Coronary artery (tissue), 2 donors: ENCODE results near the gene PLP1.

ENCODE experiments used
- DNase-seq: peaks from one replicate; pipeline ENCODE4 v3.0.0-alpha.2; 2017; ENCODE audit warnings: low spot score
- H3K27ac ChIP-seq, 2 donors: fragments of 200-600 bp; sonication (generic); one replicate each; pipeline ENCODE4 v1.5.1; 2016 to 2019
- H3K4me3 ChIP-seq: fragments of 200-600 bp; sonication (generic); 2 replicates; pipeline ENCODE4 v1.5.1; 2016; ENCODE audit warnings: mild to moderate bottlenecking, moderate library complexity
- CTCF ChIP-seq: fragments of 200-600 bp; sonication (generic); IDR thresholded peaks from one replicate; pipeline ENCODE4 v1.5.1; 2019; ENCODE audit warnings: antibody characterized with exemption

The PLP1 gene

GRCh38 chrX:103791228-103791627, 14.6 kb downstream of the PLP1 start:
- no peak overlapping the region for H3K27ac ChIP-seq
- no peak for DNase-seq
- TF ChIP-seq CTCF: no peak
- H3K4me3 ChIP-seq: no peak overlapping the region

GRCh38 chrX:103791826-103792485, 15.3 kb downstream of the PLP1 start:
- no peak overlapping the region for H3K4me3 ChIP-seq
- no peak overlapping the region for H3K27ac ChIP-seq
- DNase-seq: no peak
- TF ChIP-seq CTCF: no peak

- H3K4me3 ChIP-seq: peak overlapping the region; percentile 31
- peak overlapping the region in 1 of 2 donors; percentile 32 for H3K27ac ChIP-seq
- DNase-seq: no peak
- TF ChIP-seq CTCF: no peak
Observed at GRCh38 chrX:103792916-103793544, 16.4 kb downstream of the PLP1 start.

- no peak for DNase-seq
- TF ChIP-seq CTCF: no peak
Observed at GRCh38 chrX:103793545-103793940, 16.9 kb downstream of the PLP1 start.

GRCh38 chrX:103794119-103794518, 17.5 kb downstream of the PLP1 start:
- H3K4me3 ChIP-seq: no peak overlapping the region
- TF ChIP-seq CTCF: no peak
- no peak overlapping the region for H3K27ac ChIP-seq
- no peak for DNase-seq

More at GRCh38 chrX:103793545-103793940, 16.9 kb downstream of the PLP1 start:
- H3K27ac ChIP-seq: no peak overlapping the region
- H3K4me3 ChIP-seq: peak overlapping the region; percentile 31

GRCh38 chrX:103797691-103798090, 21.1 kb downstream of the PLP1 start:
- H3K27ac ChIP-seq: no peak overlapping the region
- DNase-seq: no peak
- TF ChIP-seq CTCF: no peak
- H3K4me3 ChIP-seq: no peak overlapping the region

- DNase-seq: no peak
- Histone ChIP-seq H3K27ac (no peak overlapping the region), H3K4me3 (no peak overlapping the region)
- no peak for TF ChIP-seq CTCF
Observed at GRCh38 chrX:103800318-103800717, 23.7 kb downstream of the PLP1 start.
